ENCODE data around the gene PGAP6. TPM values are rescaled to one million over a fixed set of nuclear protein-coding genes. Genes with fewer than 3 reads are reported as not detected.

The PGAP6 gene, protein sequence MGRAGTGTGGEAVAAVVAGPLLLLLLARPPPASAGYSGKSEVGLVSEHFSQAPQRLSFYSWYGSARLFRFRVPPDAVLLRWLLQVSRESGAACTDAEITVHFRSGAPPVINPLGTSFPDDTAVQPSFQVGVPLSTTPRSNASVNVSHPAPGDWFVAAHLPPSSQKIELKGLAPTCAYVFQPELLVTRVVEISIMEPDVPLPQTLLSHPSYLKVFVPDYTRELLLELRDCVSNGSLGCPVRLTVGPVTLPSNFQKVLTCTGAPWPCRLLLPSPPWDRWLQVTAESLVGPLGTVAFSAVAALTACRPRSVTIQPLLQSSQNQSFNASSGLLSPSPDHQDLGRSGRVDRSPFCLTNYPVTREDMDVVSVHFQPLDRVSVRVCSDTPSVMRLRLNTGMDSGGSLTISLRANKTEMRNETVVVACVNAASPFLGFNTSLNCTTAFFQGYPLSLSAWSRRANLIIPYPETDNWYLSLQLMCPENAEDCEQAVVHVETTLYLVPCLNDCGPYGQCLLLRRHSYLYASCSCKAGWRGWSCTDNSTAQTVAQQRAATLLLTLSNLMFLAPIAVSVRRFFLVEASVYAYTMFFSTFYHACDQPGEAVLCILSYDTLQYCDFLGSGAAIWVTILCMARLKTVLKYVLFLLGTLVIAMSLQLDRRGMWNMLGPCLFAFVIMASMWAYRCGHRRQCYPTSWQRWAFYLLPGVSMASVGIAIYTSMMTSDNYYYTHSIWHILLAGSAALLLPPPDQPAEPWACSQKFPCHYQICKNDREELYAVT
- 44.2 and 46.3 TPM in 2 replicates for total RNA-seq

DNA sequence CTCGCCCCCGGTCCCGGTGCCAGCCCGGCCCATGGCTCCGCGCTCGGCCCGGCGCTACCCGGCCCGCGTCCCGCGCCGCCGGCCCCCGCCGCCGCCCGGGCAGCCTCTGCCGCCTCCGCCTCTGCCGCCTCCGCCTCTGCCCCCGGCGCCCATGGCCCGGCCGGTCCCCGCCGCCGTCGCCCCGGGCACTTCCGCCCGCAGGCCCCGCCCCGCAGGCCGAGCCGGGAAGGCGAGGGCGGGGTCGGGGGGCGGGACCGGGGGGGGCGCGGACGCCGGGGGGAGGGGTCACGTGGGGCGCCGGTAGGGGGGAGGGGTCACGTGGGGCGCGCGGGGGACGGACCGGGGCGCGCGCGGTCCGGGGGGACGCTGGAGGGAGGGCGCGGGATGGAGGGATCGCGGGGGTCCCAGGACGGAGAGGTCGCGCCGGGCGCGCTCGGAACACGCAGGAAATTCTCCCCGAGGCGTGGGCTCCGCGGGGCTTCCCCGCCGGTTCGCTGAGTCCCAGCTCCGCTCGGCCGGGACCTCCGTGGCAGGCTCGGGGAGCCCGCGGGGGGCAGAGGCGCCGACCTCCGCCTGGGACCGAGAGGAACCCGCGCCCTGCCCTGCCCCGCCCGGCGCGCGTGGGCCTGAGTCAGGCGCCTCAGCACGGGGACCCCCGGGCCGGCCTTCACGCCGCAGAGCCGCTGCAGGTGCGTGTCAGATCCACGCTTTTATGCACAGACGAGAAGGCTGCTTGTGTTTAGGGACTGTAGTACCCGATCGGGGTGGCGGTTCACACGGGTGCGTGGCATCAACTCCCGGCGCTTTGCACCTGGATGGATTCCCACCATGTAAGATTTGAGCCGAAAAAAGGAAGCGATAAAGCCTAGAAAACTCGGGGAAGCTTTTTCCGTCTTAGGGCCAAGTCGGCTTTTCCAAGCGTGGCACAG lies at the start of gene PGAP6:
Gene PGAP6 (minus strand): TSS at position 190 of the 929 bp plus-strand sequence. CDS start 157 bp downstream, at position 33.
- Histone ChIP-seq H3K27me3 (ENCODE audit: control insufficient read depth, insufficient read depth, low read length) (no peaks in the 10 kb centered on the region), H3K36me3 (ENCODE audit: control insufficient read depth, insufficient read depth, low read length) (peaks cover 1% of the 10 kb centered on the region), H3K4me3 (ENCODE audit: low read depth, low read length) (peak within 1 kb of the TSS; percentile 74)
- DNase-seq (ENCODE audit: low read depth) (no peak), FAIRE-seq (no peak)
- TF ChIP-seq, protein P1, sequence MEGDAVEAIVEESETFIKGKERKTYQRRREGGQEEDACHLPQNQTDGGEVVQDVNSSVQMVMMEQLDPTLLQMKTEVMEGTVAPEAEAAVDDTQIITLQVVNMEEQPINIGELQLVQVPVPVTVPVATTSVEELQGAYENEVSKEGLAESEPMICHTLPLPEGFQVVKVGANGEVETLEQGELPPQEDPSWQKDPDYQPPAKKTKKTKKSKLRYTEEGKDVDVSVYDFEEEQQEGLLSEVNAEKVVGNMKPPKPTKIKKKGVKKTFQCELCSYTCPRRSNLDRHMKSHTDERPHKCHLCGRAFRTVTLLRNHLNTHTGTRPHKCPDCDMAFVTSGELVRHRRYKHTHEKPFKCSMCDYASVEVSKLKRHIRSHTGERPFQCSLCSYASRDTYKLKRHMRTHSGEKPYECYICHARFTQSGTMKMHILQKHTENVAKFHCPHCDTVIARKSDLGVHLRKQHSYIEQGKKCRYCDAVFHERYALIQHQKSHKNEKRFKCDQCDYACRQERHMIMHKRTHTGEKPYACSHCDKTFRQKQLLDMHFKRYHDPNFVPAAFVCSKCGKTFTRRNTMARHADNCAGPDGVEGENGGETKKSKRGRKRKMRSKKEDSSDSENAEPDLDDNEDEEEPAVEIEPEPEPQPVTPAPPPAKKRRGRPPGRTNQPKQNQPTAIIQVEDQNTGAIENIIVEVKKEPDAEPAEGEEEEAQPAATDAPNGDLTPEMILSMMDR (IDR thresholded peaks at IDR 0.05; ENCODE audit: insufficient read depth, low read length, severe bottlenecking): no peak

DNA sequence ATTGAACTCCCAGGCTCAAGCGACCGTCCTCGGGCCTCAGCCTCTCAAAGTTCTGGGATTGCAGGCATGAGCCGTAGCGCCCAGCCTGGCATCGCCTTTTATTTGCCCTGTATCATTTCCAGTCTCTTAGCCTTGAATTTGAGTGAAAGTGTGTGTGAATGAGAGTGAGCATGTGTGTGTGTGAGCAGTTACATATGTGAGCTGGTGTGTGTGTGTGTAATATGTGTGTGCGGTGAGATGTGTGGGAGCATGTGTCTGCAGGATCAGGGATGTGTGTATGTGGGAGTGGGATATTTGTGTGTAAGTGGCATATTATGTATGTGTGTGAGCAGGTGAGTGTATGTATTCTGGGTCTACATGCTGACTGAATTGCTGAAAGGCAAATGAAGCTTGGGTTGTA lies 49.1 kb upstream of the PGAP6 start:
- TF ChIP-seq, protein P1 (IDR thresholded peaks at IDR 0.05; ENCODE audit: insufficient read depth, low read length, severe bottlenecking): no peak
- H3K36me3 ChIP-seq (ENCODE audit: control insufficient read depth, insufficient read depth, low read length): peaks cover 1% of the 10 kb centered on the region
- H3K4me3 ChIP-seq (ENCODE audit: low read depth, low read length): no peak overlapping the region
- FAIRE-seq (no peak), DNase-seq (ENCODE audit: low read depth) (no peak)
- no peaks in the 10 kb centered on the region for H3K27me3 ChIP-seq (ENCODE audit: control insufficient read depth, insufficient read depth, low read length)

DNA sequence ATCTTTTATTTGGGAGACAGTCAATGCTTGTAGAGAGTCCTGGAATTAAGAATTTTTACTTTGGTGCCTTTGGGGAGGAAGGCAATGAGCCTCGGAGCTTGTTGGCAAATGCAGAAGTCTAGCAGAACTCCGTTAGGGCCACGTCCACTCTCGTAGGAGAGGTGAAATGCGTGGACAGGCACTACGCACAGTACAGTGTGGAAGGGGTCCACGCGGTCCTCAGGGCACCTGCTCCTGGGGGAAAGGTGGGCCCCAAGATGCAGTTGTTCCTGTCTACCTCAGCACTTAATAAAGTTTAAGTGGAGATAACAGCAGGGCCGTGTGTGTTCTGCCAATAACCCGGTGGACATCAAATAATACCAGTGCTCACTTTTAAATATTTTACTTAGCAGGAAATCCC lies 45.5 kb upstream of the PGAP6 start:
- Histone ChIP-seq H3K4me3 (ENCODE audit: low read depth, low read length) (peak overlapping the region; percentile 72), H3K27me3 (ENCODE audit: control insufficient read depth, insufficient read depth, low read length) (no peaks in the 10 kb centered on the region), H3K36me3 (ENCODE audit: control insufficient read depth, insufficient read depth, low read length) (peaks cover 1% of the 10 kb centered on the region)
- TF ChIP-seq, protein P1 (IDR thresholded peaks at IDR 0.05; ENCODE audit: insufficient read depth, low read length, severe bottlenecking): no peak
- no peak for FAIRE-seq
- no peak for DNase-seq (ENCODE audit: low read depth)

DNA sequence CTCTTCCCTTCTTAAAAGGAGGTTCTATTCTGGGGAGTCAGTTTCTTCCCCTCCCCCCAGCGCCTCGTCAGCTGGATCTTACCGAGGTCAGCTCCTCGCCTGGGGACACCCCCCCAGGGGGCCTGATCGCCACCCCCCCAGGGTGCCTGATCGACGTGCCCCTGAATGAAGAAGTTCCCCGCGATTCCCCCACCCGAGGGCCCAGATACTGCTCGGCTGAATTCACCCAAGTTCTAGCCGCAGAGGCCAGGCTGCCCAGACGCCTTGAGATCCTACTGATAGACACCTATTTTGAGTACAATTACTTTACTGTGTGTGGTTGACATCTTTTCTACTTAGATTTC lies 45.1 kb upstream of the PGAP6 start:
- TF ChIP-seq, protein P1 (IDR thresholded peaks at IDR 0.05; ENCODE audit: insufficient read depth, low read length, severe bottlenecking): no peak
- no peaks in the 10 kb centered on the region for H3K27me3 ChIP-seq (ENCODE audit: control insufficient read depth, insufficient read depth, low read length)
- H3K36me3 ChIP-seq (ENCODE audit: control insufficient read depth, insufficient read depth, low read length): peaks cover 1% of the 10 kb centered on the region
- DNase-seq (ENCODE audit: low read depth) (no peak), FAIRE-seq (no peak)
- peak overlapping the region; percentile 72 for H3K4me3 ChIP-seq (ENCODE audit: low read depth, low read length)

DNA sequence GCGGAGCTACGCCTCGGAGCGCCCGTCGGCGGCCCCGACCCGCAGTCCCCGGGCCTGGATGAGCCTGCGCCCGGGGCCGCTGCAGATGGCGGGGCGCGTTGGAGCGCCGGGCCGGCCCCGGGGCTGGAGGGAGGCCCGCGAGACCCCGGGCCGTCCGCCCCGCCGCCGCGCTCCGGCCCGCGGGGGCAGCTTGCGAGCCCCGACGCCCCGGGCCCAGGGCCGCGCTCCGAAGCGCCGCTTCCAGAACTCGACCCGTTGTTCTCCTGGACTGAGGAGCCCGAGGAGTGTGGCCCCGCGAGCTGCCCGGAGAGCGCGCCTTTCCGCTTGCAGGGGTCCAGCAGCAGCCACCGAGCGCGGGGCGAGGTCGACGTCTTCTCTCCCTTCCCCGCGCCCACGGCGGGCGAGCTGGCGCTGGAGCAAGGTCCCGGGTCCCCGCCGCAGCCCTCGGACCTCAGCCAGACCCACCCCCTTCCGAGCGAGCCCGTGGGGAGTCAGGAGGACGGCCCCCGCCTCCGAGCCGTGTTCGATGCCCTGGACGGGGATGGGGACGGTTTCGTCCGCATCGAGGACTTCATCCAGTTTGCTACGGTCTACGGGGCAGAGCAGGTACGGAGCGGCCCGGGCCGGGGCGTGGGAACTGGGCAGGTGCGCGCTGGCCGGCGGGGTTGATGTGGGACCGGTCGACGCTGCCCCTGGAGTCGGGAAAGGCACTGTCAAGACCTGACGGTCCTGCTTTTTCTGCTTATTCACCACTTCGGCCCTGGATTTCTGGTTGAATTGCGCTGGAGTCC lies 44.5 kb upstream of the PGAP6 start:
- H3K36me3 ChIP-seq (ENCODE audit: control insufficient read depth, insufficient read depth, low read length): peaks cover 1% of the 10 kb centered on the region
- TF ChIP-seq, protein P1 (IDR thresholded peaks at IDR 0.05; ENCODE audit: insufficient read depth, low read length, severe bottlenecking): no peak
- peak overlapping the region; percentile 72 for H3K4me3 ChIP-seq (ENCODE audit: low read depth, low read length)
- no peak for FAIRE-seq
- no peak for DNase-seq (ENCODE audit: low read depth)
- H3K27me3 ChIP-seq (ENCODE audit: control insufficient read depth, insufficient read depth, low read length): no peaks in the 10 kb centered on the region
